ENCODE results near the gene APOL1. TPM values are rescaled to one million over a fixed set of nuclear protein-coding genes. Genes with fewer than 3 reads are reported as not detected.
"Not testable (repeated sequence)": the region's sequence is repeated elsewhere in the genome, so short reads cannot be mapped to it uniquely, and the experiment has no call there.

Gene APOL1
- total and polyA plus RNA-seq, 2 of the 13 experiments (the other 11 are each of a cell fraction or from before 2014, with no cell fraction given) = 20.3 to 75.0 TPM

GRCh38 chr22:36203441-36203840 lies 49.5 kb upstream of the APOL1 start:
- CTCF ChIA-PET (ENCODE audit: low intra/inter-chr PET ratio, low total read pairs); FAIRE-seq; H3K27ac ChIP-seq (ENCODE audit: extremely low read length, insufficient read depth, low read length); H2AFZ ChIP-seq (ENCODE audit: low read length); H3K27me3 ChIP-seq (ENCODE audit: control insufficient read depth in 1 of 2, insufficient read depth in 2 of 2, low read length in 2 of 2); H3K9me3 ChIP-seq (ENCODE audit: low read length); in situ Hi-C loops (cut with HindIII; ENCODE audit: extremely low pct_ligation_motif_present, low pct_unique_long_range_greater_than_20kb); H3K36me3 ChIP-seq (replicated peaks in 1 of 2; ENCODE audit: control insufficient read depth in 1 of 2, insufficient read depth in 2 of 2, low read length in 2 of 2); H3K79me2 ChIP-seq (ENCODE audit: insufficient read depth, low read length); DNase-seq (ENCODE audit: low spot score); ATAC-seq; H4K20me1 ChIP-seq (ENCODE audit: insufficient read depth, low read length); BruUV-seq (replicated peaks): not testable (repeated sequence)
- Histone ChIP-seq H3K4me1 (ENCODE audit: insufficient read depth, low read length) (peaks cover 65% of the 10 kb centered on the region), H3K4me3 (replicated peaks in 1 of 3; ENCODE audit: insufficient read depth in 1 of 3, low read depth in 2 of 3, low read length in 3 of 3) (peak overlapping the region; percentile 24 to 72 (median 61); a peak in 5 of 6 replicates), H3K4me2 (ENCODE audit: low read depth, low read length) (peak overlapping the region; percentile 95), H3K9ac (ENCODE audit: insufficient read depth, low read depth, low read length) (0 out of 2 replicates have a peak overlapping the region, but pooled peaks have one; percentile 47)
- POLR2A ChIA-PET = interaction anchor here (1.2 to 2.3 kb wide), 2 partner anchors 49 to 259 kb away, joined by 3 to 6 read pairs; partner anchors contain the start of gene APOL1
- WGBS (ENCODE audit: low lambda C conversion rate) = 7% methylated on average over 6 of the region's 7 CpGs
- intact Hi-C loops (cut with micrococcal nuclease; ENCODE audit: unreplicated experiment) = loop anchor here (5.0 kb wide), 1 partner anchor 34 kb away; the partner anchor contains the start of gene APOL2

GRCh38 chr22:36204001-36204631 lies 48.8 kb upstream of the APOL1 start:
- Histone ChIP-seq H3K79me2 (ENCODE audit: insufficient read depth, low read length) (no peaks in the 10 kb centered on the region), H3K27me3 (ENCODE audit: control insufficient read depth in 1 of 2, insufficient read depth in 2 of 2, low read length in 2 of 2) (no peaks in the 10 kb centered on the region; a peak in 1 of 5 replicates), H4K20me1 (ENCODE audit: insufficient read depth, low read length) (no peaks in the 10 kb centered on the region), H2AFZ (ENCODE audit: low read length) (peak overlapping the region; percentile 76), H3K27ac (ENCODE audit: extremely low read length, insufficient read depth, low read length) (no peak overlapping the region), H3K36me3 (replicated peaks in 1 of 2; ENCODE audit: control insufficient read depth in 1 of 2, insufficient read depth in 2 of 2, low read length in 2 of 2) (no peaks in the 10 kb centered on the region), H3K4me2 (ENCODE audit: low read depth, low read length) (peak overlapping the region; percentile 95), H3K4me3 (replicated peaks in 1 of 3; ENCODE audit: insufficient read depth in 1 of 3, low read depth in 2 of 3, low read length in 3 of 3) (peak overlapping the region; percentile 60 to 72 (median 61)), H3K9ac (ENCODE audit: insufficient read depth, low read depth, low read length) (peak overlapping the region; percentile 47; the same call in 1 of the 2 replicates), H3K4me1 (ENCODE audit: insufficient read depth, low read length) (peaks cover 65% of the 10 kb centered on the region), H3K9me3 (ENCODE audit: low read length) (no peaks in the 10 kb centered on the region)
- DNase-seq (ENCODE audit: low spot score) (no peak), ATAC-seq (peak; percentile 59), FAIRE-seq (no peak)
- intact Hi-C loops (cut with micrococcal nuclease; ENCODE audit: unreplicated experiment) (loop anchor here (2.0 to 5.0 kb wide), 2 partner anchors 33 to 83 kb away; partner anchors contain the start of gene APOL2), in situ Hi-C loops (cut with HindIII; ENCODE audit: extremely low pct_ligation_motif_present, low pct_unique_long_range_greater_than_20kb) (no loop called here)
- BruUV-seq (replicated peaks) = TSS peak; percentile 44
- CTCF ChIA-PET (ENCODE audit: low intra/inter-chr PET ratio, low total read pairs) = no interaction called here
- POLR2A ChIA-PET = interaction anchor here (0.6 to 2.3 kb wide), 4 partner anchors 36 to 278 kb away, joined by 3 to 6 read pairs (median 4); partner anchors contain the start of genes APOL1 and APOL2
- WGBS (ENCODE audit: low lambda C conversion rate) = 2% methylated on average over 7 of the region's 8 CpGs
- TF ChIP-seq, protein P1, sequence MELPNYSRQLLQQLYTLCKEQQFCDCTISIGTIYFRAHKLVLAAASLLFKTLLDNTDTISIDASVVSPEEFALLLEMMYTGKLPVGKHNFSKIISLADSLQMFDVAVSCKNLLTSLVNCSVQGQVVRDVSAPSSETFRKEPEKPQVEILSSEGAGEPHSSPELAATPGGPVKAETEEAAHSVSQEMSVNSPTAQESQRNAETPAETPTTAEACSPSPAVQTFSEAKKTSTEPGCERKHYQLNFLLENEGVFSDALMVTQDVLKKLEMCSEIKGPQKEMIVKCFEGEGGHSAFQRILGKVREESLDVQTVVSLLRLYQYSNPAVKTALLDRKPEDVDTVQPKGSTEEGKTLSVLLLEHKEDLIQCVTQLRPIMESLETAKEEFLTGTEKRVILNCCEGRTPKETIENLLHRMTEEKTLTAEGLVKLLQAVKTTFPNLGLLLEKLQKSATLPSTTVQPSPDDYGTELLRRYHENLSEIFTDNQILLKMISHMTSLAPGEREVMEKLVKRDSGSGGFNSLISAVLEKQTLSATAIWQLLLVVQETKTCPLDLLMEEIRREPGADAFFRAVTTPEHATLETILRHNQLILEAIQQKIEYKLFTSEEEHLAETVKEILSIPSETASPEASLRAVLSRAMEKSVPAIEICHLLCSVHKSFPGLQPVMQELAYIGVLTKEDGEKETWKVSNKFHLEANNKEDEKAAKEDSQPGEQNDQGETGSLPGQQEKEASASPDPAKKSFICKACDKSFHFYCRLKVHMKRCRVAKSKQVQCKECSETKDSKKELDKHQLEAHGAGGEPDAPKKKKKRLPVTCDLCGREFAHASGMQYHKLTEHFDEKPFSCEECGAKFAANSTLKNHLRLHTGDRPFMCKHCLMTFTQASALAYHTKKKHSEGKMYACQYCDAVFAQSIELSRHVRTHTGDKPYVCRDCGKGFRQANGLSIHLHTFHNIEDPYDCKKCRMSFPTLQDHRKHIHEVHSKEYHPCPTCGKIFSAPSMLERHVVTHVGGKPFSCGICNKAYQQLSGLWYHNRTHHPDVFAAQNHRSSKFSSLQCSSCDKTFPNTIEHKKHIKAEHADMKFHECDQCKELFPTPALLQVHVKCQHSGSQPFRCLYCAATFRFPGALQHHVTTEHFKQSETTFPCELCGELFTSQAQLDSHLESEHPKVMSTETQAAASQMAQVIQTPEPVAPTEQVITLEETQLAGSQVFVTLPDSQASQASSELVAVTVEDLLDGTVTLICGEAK (IDR thresholded peaks at IDR 0.05) = no peak
- TF ChIP-seq, protein P1 (CRISPR knock-in tag; IDR thresholded peaks at IDR 0.05) = no peak
- TF ChIP-seq NR2F2 (IDR thresholded peaks at IDR 0.05; ENCODE audit: borderline replicate concordance, low read depth) = no peak
- no peak for TF ChIP-seq RXRA (CRISPR knock-in tag; IDR thresholded peaks at IDR 0.05)
- TF ChIP-seq, protein P2, sequence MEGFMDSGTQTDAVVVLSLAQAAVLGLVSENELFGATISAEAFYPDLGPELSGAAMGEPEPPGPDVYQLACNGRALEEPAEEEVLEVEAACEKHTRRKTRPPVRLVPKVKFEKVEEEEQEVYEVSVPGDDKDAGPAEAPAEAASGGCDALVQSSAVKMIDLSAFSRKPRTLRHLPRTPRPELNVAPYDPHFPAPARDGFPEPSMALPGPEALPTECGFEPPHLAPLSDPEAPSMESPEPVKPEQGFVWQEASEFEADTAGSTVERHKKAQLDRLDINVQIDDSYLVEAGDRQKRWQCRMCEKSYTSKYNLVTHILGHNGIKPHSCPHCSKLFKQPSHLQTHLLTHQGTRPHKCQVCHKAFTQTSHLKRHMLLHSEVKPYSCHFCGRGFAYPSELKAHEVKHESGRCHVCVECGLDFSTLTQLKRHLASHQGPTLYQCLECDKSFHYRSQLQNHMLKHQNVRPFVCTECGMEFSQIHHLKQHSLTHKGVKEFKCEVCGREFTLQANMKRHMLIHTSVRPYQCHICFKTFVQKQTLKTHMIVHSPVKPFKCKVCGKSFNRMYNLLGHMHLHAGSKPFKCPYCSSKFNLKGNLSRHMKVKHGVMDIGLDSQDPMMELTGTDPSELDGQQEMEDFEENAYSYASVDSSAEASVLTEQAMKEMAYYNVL (CRISPR knock-in tag; IDR thresholded peaks at IDR 0.05; ENCODE audit: borderline replicate concordance) = no peak
